ENCODE data around the gene STXBP6. TPM values are rescaled to one million over a fixed set of nuclear protein-coding genes. Genes with fewer than 3 reads are reported as not detected.

The STXBP6 gene
- polyA plus RNA-seq, 1 donor from 2014 or later: 14.6 TPM

DNA sequence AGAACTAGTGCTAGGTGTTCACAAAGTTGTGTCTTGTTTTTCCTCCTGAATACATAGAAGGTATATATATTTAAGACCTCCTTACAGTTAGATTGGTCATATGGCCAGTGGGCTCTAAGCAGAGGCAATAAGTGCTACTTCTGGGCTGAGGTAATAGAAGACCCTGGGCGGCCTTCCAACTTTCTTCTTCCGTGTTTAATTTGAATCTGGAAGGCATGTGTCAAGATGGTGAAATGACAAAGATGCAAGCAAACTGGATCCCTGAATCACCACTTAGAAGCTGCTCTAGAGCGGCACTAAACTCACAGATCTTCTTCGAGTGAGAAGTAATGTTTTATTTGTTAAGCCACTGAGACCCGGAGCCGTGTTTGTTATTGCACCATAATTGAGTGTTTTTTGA, 215.0 kb downstream of the STXBP6 start:
- Histone ChIP-seq H3K9me3 (ENCODE audit: low read length) (no peaks in the 10 kb centered on the region), H3K9ac (ENCODE audit: low read length) (no peak overlapping the region), H3K9me2 (ENCODE audit: insufficient read depth, low read length) (no peaks in the 10 kb centered on the region), H3K36me3 (ENCODE audit: insufficient read depth, low read length) (no peaks in the 10 kb centered on the region), H3K79me2 (replicated peaks; ENCODE audit: insufficient read depth, low read length) (no peaks in the 10 kb centered on the region), H3K4me2 (ENCODE audit: low read length) (no peak overlapping the region), H3K4me3 (ENCODE audit: low read length) (no peak overlapping the region), H4K20me1 (ENCODE audit: insufficient read depth) (no peaks in the 10 kb centered on the region), H2AFZ (ENCODE audit: low read depth, low read length) (no peak overlapping the region), H3F3A (ENCODE audit: insufficient read depth, low read length, poor library complexity, severe bottlenecking) (no peaks in the 10 kb centered on the region), H3K27ac (ENCODE audit: low read length) (no peak overlapping the region), H3K27me3 (ENCODE audit: insufficient read depth, low read depth, low read length) (no peaks in the 10 kb centered on the region)
- TF ChIP-seq EP300 (conservative IDR thresholded peaks at IDR 0.05; ENCODE audit: poor library complexity, severe bottlenecking): no peak
- TF ChIP-seq SMC3 (conservative IDR thresholded peaks at IDR 0.05; ENCODE audit: poor library complexity): no peak
- TF ChIP-seq EZH2 (IDR thresholded peaks at IDR 0.05; ENCODE audit: borderline replicate concordance, insufficient read depth, low read length, poor library complexity, severe bottlenecking): no peak
- TF ChIP-seq MXI1 (conservative IDR thresholded peaks at IDR 0.05; ENCODE audit: poor library complexity, severe bottlenecking): no peak
- no peak for TF ChIP-seq POLR2AphosphoS5 (IDR thresholded peaks at IDR 0.05)
- no peak for TF ChIP-seq RAD21 (conservative IDR thresholded peaks at IDR 0.05)
- TF ChIP-seq, protein P1, sequence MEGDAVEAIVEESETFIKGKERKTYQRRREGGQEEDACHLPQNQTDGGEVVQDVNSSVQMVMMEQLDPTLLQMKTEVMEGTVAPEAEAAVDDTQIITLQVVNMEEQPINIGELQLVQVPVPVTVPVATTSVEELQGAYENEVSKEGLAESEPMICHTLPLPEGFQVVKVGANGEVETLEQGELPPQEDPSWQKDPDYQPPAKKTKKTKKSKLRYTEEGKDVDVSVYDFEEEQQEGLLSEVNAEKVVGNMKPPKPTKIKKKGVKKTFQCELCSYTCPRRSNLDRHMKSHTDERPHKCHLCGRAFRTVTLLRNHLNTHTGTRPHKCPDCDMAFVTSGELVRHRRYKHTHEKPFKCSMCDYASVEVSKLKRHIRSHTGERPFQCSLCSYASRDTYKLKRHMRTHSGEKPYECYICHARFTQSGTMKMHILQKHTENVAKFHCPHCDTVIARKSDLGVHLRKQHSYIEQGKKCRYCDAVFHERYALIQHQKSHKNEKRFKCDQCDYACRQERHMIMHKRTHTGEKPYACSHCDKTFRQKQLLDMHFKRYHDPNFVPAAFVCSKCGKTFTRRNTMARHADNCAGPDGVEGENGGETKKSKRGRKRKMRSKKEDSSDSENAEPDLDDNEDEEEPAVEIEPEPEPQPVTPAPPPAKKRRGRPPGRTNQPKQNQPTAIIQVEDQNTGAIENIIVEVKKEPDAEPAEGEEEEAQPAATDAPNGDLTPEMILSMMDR (IDR thresholded peaks at IDR 0.05; ENCODE audit: poor library complexity, severe bottlenecking): no peak
- TF ChIP-seq TAF1 (IDR thresholded peaks at IDR 0.05; ENCODE audit: low read depth): no peak
- TF ChIP-seq, protein P2, sequence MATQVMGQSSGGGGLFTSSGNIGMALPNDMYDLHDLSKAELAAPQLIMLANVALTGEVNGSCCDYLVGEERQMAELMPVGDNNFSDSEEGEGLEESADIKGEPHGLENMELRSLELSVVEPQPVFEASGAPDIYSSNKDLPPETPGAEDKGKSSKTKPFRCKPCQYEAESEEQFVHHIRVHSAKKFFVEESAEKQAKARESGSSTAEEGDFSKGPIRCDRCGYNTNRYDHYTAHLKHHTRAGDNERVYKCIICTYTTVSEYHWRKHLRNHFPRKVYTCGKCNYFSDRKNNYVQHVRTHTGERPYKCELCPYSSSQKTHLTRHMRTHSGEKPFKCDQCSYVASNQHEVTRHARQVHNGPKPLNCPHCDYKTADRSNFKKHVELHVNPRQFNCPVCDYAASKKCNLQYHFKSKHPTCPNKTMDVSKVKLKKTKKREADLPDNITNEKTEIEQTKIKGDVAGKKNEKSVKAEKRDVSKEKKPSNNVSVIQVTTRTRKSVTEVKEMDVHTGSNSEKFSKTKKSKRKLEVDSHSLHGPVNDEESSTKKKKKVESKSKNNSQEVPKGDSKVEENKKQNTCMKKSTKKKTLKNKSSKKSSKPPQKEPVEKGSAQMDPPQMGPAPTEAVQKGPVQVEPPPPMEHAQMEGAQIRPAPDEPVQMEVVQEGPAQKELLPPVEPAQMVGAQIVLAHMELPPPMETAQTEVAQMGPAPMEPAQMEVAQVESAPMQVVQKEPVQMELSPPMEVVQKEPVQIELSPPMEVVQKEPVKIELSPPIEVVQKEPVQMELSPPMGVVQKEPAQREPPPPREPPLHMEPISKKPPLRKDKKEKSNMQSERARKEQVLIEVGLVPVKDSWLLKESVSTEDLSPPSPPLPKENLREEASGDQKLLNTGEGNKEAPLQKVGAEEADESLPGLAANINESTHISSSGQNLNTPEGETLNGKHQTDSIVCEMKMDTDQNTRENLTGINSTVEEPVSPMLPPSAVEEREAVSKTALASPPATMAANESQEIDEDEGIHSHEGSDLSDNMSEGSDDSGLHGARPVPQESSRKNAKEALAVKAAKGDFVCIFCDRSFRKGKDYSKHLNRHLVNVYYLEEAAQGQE (IDR thresholded peaks at IDR 0.05; ENCODE audit: borderline replicate concordance): no peak

DNA sequence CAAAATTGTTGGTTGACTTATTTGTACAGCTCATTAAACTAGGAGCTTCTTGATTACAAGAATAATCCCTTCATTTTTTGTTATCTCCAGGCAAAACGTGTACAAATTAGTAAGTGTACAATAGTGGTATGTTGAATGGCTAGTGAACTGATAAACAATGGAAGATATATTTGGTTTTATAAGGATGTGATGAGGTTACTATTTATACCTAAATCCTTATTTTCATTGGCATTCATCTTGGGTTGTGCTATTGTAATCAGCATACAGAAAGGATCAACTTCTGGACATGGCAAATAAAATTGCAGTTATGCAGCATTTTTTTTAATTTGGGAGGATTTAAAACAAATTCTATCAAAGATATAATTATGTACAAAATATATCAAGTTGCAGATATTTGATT, 216.6 kb downstream of the STXBP6 start:
- Histone ChIP-seq H4K20me1 (ENCODE audit: insufficient read depth) (no peaks in the 10 kb centered on the region), H3K36me3 (ENCODE audit: insufficient read depth, low read length) (no peaks in the 10 kb centered on the region), H3K9me2 (ENCODE audit: insufficient read depth, low read length) (no peaks in the 10 kb centered on the region), H3K27me3 (ENCODE audit: insufficient read depth, low read depth, low read length) (no peaks in the 10 kb centered on the region), H3K9me3 (ENCODE audit: low read length) (no peaks in the 10 kb centered on the region), H3K27ac (ENCODE audit: low read length) (no peak overlapping the region), H3K79me2 (replicated peaks; ENCODE audit: insufficient read depth, low read length) (no peaks in the 10 kb centered on the region), H3K4me2 (ENCODE audit: low read length) (no peak overlapping the region), H3K4me3 (ENCODE audit: low read length) (no peak overlapping the region), H2AFZ (ENCODE audit: low read depth, low read length) (no peak overlapping the region), H3K9ac (ENCODE audit: low read length) (no peak overlapping the region), H3F3A (ENCODE audit: insufficient read depth, low read length, poor library complexity, severe bottlenecking) (no peaks in the 10 kb centered on the region)
- TF ChIP-seq, protein P1 (IDR thresholded peaks at IDR 0.05; ENCODE audit: poor library complexity, severe bottlenecking): no peak
- TF ChIP-seq, protein P2 (IDR thresholded peaks at IDR 0.05; ENCODE audit: borderline replicate concordance): no peak
- TF ChIP-seq POLR2AphosphoS5 (IDR thresholded peaks at IDR 0.05) (no peak), EZH2 (IDR thresholded peaks at IDR 0.05; ENCODE audit: borderline replicate concordance, insufficient read depth, low read length, poor library complexity, severe bottlenecking) (no peak)

Data from neural cell (in vitro differentiated cells).